Muscle layer of colon (tissue), 2 donors: ENCODE measurements around the gene GAD1.
A peak's percentile ranks its signal among the peaks of the same experiment; 100 is the strongest.

ENCODE experiments used
- H3K27ac ChIP-seq: one replicate; pipeline ENCODE4 v1.7.0; 2013; ENCODE audit warnings: low read depth, mild to moderate bottlenecking, low read length, moderate library complexity
- H3K27me3 ChIP-seq, 2 donors: one replicate each; pipeline ENCODE4 v1.7.0; 2013; ENCODE audit warnings: low read length in 2 of 2, mild to moderate bottlenecking in 2 of 2; ENCODE audit not compliant: insufficient read depth in 2 of 2, control insufficient read depth in 1 of 2
- H3K36me3 ChIP-seq: one replicate; pipeline ENCODE4 v1.7.0; 2013; ENCODE audit warnings: mild to moderate bottlenecking, low read length; ENCODE audit not compliant: insufficient read depth
- H3K4me1 ChIP-seq: one replicate; pipeline ENCODE4 v1.7.0; 2013; ENCODE audit warnings: mild to moderate bottlenecking, low read length; ENCODE audit not compliant: insufficient read depth
- H3K4me3 ChIP-seq, 2 donors: one replicate each; pipeline ENCODE4 v1.7.0; 2013; ENCODE audit warnings: low read length in 2 of 2, low read depth in 1 of 2, mild to moderate bottlenecking in 1 of 2, moderate library complexity in 1 of 2
- H3K9ac ChIP-seq: one replicate; pipeline ENCODE4 v1.7.0; 2013; ENCODE audit warnings: low read length
- H3K9me3 ChIP-seq: one replicate; pipeline ENCODE4 v1.7.0; 2013; ENCODE audit warnings: mild to moderate bottlenecking, low read length
- donor health status: abdominal sarcoma.
- donor health status: Adenocarcinoma of cecum.

The GAD1 gene

DNA sequence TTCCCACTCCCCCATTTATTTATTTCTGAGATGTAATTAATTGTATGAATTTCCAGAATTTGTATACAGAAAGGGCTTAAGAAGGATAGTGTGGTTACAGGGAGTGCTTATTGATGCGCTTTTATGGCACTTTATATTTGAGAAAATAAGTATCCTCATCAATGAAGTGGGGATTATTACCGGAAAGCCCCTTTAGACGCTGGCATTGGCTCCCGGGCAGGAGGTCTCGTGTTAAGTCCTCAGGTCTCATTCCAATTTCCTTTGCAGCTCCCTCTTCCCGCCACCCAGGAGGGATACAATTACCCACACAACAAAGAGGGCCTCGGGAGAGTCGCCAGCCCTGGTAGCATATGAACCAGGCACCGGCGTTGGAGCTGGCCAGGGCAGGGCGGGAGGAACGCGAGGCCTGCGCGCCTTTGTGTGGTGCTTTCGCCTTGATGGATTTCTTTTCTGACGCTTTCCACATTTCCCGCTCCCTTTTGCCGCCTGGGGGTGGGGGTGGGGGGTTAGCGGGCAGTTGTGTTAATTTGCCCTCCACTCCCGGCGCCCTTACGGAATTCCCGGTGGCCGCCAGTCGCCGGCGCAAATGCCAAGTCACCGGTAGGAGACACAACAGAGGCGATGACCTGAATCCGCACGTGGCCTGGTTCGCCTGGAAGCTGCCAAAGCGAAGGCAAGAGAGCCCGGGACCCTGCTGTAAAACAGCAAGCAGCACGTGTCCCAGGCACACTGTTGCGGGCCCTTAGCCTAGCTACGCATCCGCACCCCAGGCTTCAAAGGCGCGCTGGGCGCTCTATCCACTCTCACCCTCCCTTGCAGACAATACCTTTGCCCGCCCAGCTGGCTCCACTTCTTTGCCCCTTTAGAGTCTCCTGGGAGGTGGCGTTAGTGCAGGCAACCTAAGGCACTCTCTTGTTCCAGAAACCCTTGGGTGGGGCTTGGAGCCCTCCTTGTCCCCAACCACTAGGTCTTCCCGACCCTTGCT lies 3.3 kb downstream of the GAD1 start:
- Histone ChIP-seq H3K4me1 (peaks cover 61% of the 10 kb centered on the region), H3K4me3 (peak overlapping the region in 1 of 2 donors; percentile 50), H3K36me3 (no peaks in the 10 kb centered on the region), H3K9me3 (no peaks in the 10 kb centered on the region), H3K27ac (no peak overlapping the region), H3K9ac (no peak overlapping the region), H3K27me3 (peaks cover 80 to 97% of the 10 kb centered on the region in 2 donors)

DNA sequence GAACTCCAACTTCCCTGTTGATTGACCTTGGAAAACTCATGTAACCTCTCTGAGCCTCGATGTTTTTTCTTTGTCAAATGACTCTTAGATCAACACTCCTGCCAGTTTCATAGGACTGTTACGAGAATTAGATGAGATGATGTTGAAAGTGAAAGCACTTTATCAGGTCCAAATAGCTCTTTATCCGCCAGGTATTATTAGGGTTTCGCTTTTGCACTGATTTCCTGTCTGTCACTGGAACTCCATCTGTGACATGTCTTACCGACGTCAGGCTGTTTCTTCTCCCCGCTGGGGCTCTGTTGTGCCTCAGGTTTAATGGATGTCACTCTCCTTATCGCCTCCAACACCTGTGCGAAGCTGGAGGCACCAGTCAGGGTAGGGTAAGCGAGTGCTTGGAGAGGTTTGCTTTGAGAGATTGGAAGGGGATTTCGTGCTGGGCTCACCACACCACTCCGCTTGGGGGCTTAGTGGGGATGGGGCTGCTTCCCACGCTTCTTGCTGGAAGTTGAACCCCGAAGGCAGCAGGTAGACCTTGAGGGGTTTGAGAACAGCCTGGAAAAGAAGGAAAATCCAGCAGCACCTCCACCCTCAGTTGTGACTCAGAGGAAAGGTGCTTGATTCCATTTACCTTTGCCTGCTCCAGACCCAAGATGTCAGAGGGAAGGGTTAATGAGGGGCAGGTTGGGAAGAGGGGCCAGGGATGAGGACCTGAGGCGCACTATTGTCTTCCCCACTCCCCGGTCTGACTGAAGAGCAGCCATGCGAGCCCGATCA lies 4.3 kb downstream of the GAD1 start:
- Histone ChIP-seq H3K27ac (no peak overlapping the region), H3K27me3 (peaks cover 70 to 93% of the 10 kb centered on the region in 2 donors), H3K4me3 (peak overlapping the region in 1 of 2 donors; percentile 50), H3K36me3 (no peaks in the 10 kb centered on the region), H3K9me3 (no peaks in the 10 kb centered on the region), H3K9ac (no peak overlapping the region), H3K4me1 (peaks cover 53% of the 10 kb centered on the region)

GRCh38 chr2:170821531-170822289 lies 5.0 kb downstream of the GAD1 start:
- Histone ChIP-seq H3K9ac (no peak overlapping the region), H3K4me3 (peak overlapping the region in 1 of 2 donors; percentile 16), H3K27me3 (peaks cover 62 to 86% of the 10 kb centered on the region in 2 donors), H3K9me3 (no peaks in the 10 kb centered on the region), H3K27ac (no peak overlapping the region), H3K36me3 (no peaks in the 10 kb centered on the region), H3K4me1 (peaks cover 45% of the 10 kb centered on the region)

DNA sequence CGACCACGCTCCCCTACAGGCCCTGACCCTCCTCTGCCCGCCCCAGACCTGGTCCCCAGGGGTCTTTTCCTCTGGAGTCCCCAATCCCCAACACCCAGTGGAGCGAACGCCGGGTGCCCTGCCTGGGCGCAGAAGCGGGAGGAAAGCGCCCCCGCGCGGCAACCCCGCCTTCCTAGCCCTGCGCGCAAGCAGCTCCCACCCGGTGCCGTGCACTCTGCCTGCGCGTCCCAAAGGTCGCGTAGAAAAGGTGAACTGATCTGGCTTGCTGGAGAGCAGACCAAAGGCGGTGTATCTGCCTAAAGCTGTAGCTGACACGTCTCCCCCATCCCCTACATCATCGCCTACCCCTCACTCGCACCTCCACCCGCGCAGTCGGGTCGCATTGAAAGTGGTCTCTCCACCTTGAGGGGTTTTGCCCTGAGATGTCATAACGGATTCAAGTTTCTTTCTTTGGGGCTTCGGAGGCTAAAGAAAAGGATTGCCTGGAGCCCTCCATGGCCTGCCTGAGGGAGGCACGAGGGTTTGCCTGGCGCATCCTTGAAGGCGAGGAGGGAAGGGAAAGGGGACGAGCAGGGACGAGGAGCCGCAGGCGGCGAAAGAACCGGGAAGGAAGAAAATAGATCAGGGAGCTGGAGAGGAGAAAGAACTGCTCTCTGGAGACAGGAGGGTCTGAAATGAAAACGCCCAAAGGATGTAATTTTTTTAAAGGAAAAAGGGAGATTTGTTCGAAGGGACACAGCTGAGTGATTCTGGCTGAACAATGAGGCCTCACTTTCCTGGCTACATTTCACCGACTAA lies 5.8 kb downstream of the GAD1 start:
- H3K9ac ChIP-seq: no peak overlapping the region
- peak overlapping the region in 1 of 2 donors; percentile 29 for H3K4me3 ChIP-seq
- peaks cover 58 to 86% of the 10 kb centered on the region in 2 donors for H3K27me3 ChIP-seq
- H3K9me3 ChIP-seq: no peaks in the 10 kb centered on the region
- no peak overlapping the region for H3K27ac ChIP-seq
- H3K36me3 ChIP-seq: no peaks in the 10 kb centered on the region
- H3K4me1 ChIP-seq: peaks cover 41% of the 10 kb centered on the region

GRCh38 chr2:170823088-170823897 lies 6.6 kb downstream of the GAD1 start:
- no peak overlapping the region for H3K9ac ChIP-seq
- no peaks in the 10 kb centered on the region for H3K36me3 ChIP-seq
- H3K27me3 ChIP-seq: peaks cover 53 to 82% of the 10 kb centered on the region in 2 donors
- peaks cover 36% of the 10 kb centered on the region for H3K4me1 ChIP-seq
- H3K4me3 ChIP-seq: peak overlapping the region; percentile 29 to 32
- no peak overlapping the region for H3K27ac ChIP-seq
- H3K9me3 ChIP-seq: no peaks in the 10 kb centered on the region

- no peak overlapping the region for H3K4me3 ChIP-seq
- H3K4me1 ChIP-seq: peaks cover 32% of the 10 kb centered on the region
- no peaks in the 10 kb centered on the region for H3K36me3 ChIP-seq
- no peaks in the 10 kb centered on the region for H3K9me3 ChIP-seq
- no peak overlapping the region for H3K27ac ChIP-seq
- H3K9ac ChIP-seq: no peak overlapping the region
- H3K27me3 ChIP-seq: peaks cover 48 to 82% of the 10 kb centered on the region in 2 donors
Measured at GRCh38 chr2:170823898-170824215, 7.2 kb downstream of the GAD1 start.

DNA sequence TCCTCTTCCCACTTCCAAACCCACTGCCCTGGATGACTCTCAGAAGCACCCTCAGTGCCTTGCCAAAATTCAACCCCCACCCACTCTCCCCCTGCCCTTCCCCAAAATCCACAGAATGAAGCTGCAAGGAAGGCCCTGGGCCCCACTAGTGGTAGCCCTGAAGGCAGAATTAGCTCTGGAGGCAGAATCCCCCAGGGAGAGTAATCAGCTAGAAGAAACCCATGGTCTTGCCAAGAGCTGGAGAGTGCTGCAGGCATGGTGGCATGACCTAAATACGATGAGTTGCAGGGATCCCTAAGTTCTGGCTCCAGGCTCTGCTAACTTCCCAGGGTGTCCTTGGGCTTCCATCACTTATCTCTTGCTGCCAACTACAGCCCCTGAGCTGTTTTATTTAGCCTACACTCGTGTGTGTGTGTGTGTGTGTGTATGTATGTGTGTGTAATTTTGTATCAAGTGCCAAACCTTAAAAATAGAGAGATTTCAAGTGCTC lies 7.9 kb downstream of the GAD1 start:
- peaks cover 40 to 80% of the 10 kb centered on the region in 2 donors for H3K27me3 ChIP-seq
- no peaks in the 10 kb centered on the region for H3K9me3 ChIP-seq
- H3K9ac ChIP-seq: no peak overlapping the region
- no peak overlapping the region for H3K27ac ChIP-seq
- H3K36me3 ChIP-seq: no peaks in the 10 kb centered on the region
- no peak overlapping the region for H3K4me3 ChIP-seq
- H3K4me1 ChIP-seq: peaks cover 32% of the 10 kb centered on the region

GRCh38 chr2:170827841-170828532 lies 11.3 kb downstream of the GAD1 start:
- Histone ChIP-seq H3K4me1 (no peaks in the 10 kb centered on the region), H3K36me3 (no peaks in the 10 kb centered on the region), H3K9ac (no peak overlapping the region), H3K4me3 (no peak overlapping the region), H3K27ac (no peak overlapping the region), H3K9me3 (no peaks in the 10 kb centered on the region), H3K27me3 (peaks cover 6 to 46% of the 10 kb centered on the region in 2 donors)

DNA sequence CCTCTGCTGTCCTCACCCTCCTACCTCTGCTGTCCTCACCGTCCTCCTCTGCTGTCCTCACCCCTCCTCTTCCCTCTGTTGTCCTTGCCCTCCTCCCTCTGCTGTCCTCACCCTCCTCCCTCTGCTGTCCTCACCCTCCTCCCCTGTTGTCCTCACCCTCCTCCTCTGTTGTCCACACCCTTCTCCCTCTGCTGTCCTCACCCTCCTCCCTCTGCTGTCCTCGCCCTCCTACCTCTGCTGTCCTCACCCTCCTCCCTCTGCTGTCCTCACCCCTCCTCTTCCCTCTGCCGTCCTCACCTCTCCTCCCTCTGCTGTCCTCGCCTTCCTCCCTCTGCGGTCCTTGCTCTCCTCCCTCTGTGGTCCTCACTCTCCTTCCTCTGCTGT lies 11.8 kb downstream of the GAD1 start:
- Histone ChIP-seq H3K9ac (no peak overlapping the region), H3K9me3 (no peaks in the 10 kb centered on the region), H3K36me3 (no peaks in the 10 kb centered on the region), H3K4me3 (no peak overlapping the region), H3K4me1 (no peaks in the 10 kb centered on the region), H3K27ac (no peak overlapping the region), H3K27me3 (peaks cover 6 to 41% of the 10 kb centered on the region in 2 donors)
